ENCODE data around the gene ARMH2.
"Not testable (repeated sequence)": the region's sequence is repeated elsewhere in the genome, so short reads cannot be mapped to it uniquely, and the experiment has no call there.

Gene ARMH2

DNA sequence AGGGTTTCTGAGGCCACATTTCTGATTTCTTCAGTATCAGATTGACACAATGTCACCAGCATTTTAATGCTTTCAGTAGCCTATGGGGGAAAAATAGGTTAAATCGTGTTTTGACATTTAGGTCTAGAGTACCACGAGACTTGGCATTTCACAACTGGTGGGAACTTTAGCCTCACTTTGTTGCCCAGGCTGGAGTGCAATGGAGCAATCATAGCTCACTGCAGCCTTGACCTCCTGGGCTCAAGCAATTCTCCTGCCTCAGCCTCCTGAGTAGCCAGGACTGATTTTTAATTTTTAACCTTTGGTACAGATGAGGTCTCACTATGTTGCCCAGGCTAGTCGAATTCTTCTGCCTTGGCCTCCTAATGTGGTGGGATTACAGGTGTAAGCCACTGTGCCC lies 11.0 kb upstream of the ARMH2 start:
- no peak for DNase-seq

DNA sequence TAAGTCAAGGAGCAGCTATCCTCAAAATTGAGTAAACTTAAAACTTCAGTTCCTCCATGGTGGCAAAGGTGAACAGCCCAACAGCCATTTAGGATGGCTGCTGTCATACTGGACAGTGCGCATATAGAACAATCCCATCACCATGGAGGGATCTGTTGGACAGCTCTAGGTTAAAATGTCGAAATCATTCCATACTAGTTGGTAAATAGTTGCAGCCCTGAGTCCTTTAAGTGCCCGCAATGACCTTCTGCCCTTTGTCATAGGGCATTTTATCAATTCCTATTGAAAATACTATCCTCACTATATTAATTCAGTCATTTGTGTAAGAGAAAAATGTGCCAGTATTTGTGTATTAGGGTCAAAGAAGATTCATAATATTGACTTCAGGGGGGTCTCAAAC lies 8.9 kb upstream of the ARMH2 start:
- no peak for DNase-seq

DNA sequence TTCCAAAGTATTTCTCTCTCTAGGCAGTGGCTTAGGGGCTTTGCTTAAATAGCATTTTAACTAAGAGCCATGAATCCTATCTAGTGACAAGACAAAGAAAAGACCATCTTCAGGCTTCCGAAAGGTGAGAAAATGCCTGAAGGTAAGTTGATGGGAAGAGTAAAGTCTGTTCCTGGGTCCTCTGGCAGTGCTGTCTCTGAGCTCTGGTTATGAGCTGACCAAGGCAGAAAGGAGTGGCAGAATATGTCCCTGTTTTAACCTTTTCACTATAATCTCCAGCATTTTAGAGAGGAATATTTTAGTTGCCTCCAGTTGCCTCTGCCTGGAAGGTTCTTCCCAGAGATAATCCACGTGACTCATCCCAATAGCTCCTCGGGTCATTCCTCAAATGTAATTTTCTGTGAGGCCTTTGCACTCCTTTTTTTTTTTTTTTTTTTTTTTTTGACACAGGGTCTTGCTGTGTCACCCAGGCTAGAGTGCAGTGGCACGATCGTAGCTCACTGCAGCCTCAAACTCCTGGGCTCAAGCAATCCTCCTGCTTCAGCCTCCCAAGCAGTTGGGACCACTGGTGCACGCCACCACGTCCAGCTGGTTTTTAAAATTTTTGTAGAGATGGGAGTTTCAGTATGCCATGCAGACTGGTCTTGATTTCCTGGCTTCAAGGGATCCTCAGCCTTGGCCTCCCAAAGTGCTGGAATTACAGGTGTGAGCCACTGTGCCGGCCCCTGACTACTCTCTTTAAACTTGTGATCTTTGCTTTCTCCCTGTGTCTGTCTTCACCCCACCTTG lies 3.7 kb upstream of the ARMH2 start:
- DNase-seq: peak; percentile 50

DNA sequence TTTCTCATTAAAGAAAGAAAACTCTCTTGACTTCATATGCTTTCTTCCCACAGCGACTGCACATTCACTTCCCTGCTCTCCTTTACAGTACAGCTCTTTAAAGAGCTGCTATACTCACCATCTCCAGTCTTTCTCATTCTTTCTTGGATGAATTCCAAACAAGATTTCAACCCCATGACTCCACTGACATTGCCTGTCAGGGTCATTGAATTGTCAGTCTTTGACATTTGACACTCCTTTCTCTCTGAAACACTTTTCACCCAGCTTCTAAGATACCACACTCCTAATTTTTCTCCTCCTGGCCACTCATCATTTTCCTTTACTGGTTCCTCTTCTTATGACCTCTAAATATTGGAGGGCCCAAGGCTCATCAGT lies 811 bp upstream of the ARMH2 start:
- peak; percentile 11 for DNase-seq

DNA sequence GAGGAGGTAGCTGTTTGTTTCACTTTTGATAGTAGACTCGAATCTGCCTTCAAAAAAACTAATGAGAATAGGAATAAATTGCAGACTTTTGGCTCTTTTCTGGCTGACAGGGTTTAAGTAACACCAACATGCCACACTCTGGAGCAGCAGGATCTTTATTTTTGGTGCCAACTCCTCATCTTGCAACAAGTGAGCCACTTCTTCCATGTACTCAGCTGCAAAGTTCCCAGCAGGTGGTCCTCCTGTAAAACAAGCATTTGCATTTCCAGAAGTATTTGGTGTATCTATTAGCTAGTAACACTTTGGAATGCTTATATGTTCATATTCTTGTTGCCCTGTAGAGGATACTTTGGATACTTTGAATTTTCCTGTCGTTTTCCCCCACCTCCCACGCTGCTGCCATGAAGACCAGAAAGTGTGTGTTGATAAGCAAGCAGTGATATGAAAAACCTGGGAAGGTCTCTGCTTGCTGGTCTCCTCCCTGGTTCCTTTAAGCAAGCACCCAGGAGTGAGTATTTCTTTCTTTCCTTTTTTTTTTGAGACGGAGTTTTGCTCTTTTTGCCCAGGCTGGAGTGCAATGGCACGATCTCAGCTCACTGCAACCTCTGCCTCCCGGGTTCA lies 1.0 kb downstream of the ARMH2 start:
- DNase-seq: peak; percentile 10

DNA sequence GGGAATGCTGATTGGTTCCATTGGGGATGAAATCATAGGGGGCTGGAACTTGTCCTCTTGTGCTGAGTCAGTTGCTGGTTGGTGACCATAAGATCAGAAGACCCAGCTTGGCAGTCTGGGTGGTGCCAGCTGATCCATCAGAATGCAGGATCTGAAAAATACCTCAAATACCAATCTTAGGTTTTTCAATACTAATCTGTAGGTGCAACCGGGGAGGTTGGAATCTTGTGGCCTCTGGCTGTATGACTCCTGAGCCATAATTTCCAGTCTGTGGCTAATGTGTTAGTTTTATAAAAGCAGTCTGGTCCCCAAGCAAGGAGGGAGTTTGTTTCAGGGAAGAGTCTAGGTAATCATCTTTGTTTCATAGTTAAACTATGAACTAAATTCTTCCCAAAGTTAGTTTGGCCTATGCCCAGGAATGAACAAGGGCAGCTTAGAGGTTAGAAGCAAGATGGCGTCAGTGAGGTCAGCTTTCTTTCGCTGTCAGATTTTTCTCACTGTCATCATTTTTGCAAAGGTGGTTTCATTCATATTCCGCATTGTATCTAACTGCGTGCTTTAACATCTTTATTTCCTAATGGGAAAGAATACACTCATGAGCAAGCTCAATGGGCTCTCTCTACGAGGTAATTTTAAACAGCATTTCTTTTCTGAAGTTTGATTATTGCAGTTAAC lies 2.0 kb downstream of the ARMH2 start:
- DNase-seq: peak; percentile 4

DNA sequence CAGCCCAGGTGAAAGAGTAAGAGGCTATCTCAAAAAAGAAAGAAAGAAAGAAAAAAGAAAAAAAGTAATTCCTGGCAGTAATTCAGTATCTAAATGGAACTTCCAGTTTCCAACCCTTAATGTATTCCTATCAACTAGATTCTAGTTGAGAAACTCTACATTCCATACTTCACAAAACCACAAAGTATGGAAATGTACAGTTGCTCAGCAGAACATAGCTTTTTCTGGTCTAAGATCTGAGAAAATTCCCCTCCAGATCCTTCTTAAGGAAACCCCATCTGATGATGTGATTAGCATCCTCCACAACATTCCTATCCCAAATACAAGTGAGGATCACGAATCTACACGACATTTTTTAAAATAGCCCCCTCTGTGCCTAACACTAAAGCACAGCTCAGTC lies 3.6 kb downstream of the ARMH2 start:
- peak; percentile 54 for DNase-seq

DNA sequence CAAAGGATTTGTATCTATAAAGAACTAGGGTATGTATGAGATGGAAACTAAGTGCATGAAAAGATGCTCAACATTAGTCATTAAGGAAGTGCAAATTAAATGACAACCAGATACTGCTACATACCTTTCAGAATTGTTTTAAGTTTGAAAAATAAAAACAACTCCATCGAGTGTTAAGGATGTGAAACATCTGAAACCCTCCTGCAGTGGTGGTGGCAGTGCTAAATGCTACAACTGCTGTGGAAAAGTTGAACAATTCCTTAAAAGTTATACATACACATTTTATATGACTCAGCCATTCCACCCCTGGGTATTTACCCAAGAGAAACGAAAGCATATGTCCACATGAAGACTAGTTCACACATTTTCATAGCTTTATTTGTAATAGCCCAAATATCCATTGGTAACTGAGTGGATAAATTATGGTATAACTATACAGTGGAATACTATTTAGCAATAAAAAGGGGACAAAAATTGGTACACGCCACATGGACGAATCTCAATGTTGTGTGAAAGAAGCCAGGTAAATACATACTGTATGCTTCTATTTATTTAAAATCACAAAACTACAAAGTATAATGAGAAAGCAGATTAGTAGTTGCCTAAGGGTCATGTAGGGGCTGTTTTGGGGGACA lies 10.6 kb downstream of the ARMH2 start:
- DNase-seq: peak; percentile 34

DNA sequence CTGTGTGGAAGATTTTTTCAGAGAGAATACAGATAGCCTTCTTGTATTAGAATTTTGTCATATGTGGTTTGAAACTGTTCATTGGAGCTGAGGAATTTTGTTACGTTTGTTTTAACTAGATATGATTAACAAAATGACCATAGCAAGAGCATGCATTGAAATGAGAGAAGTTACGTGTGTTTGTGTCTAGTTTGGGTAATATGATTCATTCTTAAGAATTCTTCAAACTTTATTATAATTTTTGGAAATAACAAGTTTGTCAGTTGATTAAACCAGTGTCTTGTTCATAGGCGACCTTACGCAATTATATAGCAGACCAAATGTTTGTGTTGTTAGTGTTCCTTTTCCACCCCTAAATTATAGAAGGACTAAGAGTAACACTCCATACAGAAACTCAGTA lies 18.5 kb downstream of the ARMH2 start:
- peak; percentile 27 for DNase-seq

DNA sequence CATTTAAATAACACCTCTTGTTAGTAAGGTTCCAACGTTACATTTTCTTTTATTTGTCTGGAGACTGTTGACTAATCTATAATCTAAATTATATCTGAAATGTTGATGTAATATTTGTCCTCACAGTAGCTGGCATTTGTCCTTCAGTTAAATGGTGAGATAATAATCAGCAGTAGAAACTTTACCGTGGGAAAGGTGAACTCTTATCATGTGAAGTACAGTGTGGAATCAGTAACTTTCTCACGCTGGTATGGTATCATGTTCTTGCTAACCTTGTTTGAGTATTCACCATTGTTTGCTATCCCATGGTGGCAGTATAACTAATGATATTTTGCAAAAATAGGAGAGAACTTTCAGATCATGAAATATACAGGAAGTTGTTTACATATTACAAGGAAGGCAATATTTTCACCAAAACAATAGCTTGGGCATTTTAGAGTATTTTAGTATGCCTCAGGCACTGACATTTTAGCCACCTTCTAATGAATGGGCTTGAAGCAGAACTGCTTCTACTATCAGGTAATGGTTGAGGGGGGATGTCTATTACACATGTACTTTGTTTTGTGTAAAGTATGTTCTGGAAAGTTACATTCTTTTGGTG lies 19.2 kb downstream of the ARMH2 start:
- DNase-seq: no peak

DNA sequence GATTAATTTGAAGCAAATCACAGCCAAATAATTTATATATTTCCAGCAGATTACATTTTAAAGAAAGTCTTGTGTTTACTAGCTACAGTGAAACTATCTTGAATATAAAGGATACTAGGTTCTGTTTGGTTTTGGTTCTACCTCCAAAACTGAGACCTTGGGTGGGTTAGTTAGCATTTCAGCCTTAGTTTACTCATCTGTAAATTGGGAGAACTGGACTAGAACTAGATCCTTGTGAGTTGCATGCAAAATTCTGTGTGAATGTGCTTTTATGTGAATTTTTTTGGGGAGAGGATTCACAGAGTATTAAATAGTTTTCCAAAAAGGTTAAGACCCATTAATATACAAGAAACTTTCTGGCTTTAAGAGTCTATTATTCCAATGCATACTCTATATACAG lies 19.8 kb downstream of the ARMH2 start:
- DNase-seq: no peak

DNA sequence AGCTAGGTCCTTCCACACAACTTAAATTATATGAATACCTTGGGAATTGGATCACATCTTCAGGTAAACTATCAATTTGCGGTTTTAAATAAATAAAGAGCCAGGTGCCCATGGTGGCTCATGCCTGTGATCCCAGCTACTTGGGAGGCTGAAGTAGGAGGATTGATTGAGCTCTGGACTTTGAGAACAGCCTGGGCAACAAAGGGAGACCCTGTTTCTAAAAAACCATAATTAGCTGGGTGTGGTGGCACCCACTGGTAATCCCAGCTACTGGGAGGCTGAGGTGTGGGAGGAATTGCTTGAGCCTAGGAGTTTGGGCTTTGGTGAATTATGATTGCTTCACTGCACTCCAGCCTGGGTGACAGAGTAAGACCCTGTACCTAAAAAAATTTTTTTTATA lies 20.6 kb downstream of the ARMH2 start:
- DNase-seq: no peak

DNA sequence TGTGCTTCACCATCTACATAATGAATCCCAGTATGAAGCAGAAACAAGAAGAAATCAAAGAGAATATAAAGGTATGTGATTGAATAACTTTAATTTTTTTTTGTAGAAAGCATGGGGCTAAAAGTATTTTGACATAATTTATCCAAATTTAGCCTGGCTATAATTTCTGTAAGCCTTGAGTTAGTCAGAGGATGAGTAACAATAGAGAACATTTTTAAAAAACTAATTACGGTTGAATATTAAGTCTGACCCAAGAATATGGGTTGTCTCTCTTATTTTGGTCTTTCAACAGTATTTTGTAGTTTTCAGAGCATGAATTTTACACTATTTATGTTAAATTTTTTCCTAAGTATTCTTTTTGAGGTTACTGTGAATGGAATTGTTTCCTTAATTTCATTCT lies 21.5 kb downstream of the ARMH2 start:
- no peak for DNase-seq

DNA sequence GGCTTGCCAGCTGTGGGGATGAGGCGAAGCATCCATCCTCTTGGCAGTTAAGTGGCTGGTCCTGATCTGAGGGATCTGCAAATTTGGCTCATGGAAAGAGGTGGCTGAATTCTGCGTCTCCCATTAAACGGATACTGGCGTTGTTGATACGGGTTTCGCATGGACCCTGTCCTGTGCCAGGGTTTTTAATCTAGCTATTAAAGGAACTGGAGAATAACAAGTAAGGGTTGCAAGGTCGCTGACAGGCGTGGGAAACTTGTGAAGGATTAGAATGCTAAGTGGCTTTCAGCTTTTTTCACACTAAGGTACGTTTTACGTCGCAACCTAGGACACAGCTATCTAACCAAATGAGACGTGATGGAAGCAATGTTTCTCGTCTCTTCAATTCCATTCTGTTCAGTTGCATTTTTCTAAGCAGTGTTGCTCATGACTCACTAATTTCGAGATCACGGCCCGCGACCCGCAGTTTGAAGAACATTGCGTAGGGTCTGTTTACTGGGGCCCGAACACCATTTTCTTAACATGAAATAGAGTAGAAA lies 23.1 kb downstream of the ARMH2 start:
- DNase-seq: peak; percentile 60

DNA sequence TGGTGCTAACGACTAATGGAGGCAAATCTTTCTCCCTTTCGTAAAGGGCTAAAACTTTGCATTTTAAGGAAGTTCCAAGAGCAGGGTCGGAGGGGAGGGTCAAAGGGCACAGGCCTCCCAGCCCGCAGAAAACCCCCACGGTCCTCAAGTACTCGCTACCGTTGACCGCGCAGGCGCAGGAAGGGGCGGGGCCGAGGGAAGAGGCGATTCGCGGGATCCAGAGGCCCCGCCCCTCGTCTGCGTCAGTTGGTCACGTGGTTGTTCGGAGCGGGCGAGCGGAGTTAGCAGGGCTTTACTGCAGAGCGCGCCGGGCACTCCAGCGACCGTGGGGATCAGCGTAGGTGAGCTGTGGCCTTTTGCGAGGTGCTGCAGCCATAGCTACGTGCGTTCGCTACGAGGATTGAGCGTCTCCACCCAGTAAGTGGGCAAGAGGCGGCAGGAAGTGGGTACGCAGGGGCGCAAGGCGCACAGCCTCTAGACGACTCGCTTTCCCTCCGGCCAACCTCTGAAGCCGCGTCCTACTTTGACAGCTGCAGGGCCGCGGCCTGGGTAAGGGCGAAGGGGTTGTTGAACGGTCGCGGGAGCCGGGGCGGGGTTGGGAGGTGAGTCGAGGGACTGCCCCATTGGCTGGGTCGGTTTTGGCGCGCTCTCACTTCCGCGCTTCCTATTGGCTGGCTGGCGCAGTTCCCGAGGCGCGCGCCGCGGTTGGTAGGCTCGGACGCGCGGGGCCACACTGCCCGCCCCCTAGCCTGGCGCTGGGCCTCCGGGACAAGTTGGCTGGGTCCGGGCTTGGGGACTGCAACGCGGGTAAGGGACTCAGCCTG lies 23.8 kb downstream of the ARMH2 start, which contains the start of gene GMNN:
TSS of gene GMNN (plus strand) at position 242 of the 824 bp plus-strand sequence. CDS start 2,310 bp downstream, outside the sequence.
- DNase-seq: peak; percentile 93

DNA sequence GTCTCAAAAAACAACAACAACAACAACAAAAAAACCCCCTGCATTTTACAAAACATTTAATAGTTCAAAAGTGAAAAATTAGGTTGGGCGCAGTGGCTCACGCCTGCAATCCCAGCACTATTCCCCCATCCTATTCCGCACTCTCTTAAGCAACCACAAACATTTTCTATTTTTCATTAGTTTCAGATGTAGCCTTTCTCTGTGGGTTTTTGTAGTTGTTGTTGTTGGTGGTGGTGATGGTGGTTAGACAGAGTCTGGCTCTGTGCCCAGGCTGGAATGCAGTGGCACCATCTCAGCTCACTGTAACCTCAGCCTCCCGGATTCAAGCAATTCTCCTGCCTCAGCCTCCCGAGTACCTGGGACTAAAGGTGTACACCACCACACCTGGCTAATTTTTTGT lies 30.4 kb downstream of the ARMH2 start:
- peak; percentile 82 for DNase-seq

DNA sequence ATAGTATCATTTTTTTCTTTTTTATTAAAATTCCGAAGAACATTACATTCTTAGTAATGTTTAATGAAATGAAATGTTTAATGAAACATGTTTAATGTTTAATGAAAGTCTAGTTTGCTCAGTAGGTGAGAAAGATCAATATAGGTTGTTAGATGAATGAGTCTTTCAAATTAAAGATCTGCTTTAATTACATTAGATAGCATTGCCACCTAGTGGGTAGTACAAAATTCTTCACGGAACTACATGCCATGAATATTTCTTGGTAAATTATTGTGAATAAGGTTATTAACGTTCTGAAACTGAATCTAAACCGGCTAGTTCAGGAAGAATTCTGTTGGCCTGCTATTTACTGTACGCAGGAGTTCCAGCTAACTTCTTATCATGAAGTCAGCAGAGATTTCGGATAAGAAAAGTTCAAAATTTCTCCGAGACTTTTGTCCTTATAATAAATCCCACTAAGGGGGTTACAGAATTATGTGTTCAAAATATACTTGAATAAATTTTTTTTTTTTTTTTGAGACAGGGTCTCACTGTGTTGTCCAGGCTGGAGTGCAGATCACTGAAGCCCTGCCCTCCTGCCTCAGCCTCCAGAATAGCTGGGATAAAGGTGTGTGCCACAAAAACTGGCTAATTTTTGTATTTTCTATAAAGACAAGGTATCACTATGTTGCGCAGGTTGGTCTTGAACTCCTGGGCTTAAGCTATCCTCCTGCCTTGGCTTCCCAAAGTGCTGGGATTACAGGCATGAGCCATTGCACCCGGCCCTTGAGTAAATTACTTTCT lies 31.8 kb downstream of the ARMH2 start:
- peak; percentile 48 for DNase-seq

DNA sequence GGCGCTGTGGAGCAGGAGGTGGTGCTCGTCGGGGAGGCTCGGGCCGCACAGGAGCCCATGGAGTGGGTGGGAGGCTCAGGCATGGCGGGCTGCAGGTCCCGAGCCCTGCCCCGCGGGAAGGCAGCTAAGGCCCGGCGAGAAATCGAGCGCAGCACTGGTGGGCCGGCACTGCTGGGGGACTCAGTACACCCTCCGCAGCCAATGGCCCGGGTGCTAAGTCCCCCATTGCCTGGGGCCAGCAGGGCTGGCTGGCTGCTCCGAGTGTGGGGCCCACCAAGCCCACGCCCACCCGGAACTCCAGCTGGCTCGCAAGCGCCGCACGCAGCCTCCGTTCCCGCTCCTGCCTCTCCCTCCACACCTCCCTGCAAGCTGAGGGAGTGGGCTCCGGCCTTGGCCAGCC lies 32.7 kb downstream of the ARMH2 start:
- DNase-seq: not testable (repeated sequence)

DNA sequence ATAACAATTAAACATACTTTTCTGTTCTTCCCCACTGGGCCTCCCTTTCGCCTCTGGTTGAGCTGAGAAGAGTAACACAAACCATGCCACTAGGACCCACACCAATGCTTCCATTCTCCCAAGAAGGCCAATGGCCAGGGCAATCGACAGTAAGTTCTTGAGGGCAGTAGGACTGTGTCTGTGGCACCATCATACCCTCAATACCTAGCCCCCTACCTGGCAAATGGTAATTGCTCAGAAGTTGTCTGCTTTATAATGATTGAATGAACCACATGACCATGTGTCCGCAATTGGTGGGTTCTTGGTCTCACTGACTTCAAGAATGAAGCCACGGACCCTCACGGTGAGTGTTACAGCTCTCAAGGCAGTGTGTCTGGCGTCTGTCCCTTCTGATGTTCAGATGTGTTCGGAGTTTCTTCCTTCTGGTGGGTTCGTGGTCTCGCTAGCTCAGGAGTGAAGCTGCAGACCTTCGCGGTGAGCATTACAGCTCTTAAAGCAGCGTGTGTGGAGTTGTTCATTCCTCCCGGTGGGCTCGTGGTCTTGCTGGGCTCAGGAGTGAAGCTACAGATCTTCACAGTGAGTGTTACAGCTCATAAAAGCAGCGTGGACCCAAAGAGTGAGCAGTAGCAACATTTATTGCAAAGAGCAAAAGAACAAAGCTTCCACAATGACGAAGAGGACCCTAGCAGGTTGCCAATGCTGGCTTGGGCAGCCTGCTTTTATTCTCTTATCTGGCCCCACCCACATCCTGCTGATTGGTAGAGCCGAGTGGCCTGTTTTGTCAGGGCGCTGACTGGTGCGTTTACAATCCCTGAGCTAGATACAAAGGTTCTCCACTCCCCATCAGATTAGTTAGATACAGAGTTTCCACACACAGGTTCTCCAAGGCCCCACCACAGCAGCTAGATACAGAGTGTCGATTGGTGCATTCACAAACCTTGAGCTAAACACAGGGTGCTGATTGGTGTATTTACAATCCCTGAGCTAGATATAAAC lies 33.6 kb downstream of the ARMH2 start:
- not testable (repeated sequence) for DNase-seq

DNA sequence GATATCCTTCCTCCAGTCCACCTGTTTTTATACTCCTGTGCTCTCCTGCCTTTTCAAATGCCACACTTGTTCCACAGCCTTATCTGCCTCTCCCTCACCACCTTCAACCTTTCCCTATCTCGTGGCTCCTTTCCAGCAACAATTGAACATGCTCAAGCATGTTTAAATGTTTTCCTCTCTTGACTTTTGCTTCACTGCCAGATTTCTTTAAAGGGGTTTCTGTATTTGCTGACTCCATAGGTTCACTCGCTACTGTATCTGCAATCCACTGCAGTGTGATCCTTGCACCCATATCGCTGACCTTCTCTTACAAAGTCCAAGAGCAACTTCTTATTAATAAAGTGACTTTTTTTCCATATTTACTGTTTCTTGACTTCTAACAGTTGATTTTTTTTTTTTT lies 35.1 kb downstream of the ARMH2 start:
- DNase-seq: no peak

Measured in fibroblast of skin of right quadriceps (primary cell).